SKM-1 treated with dmso at 0.1 percent for 144 hours (cell line): ENCODE measurements around the gene GJB3.
"Not testable (repeated sequence)": the region's sequence is repeated elsewhere in the genome, so short reads cannot be mapped to it uniquely, and the experiment has no call there.

Experiments used
- DNase-seq: peaks from one replicate; lab custom pipeline; 2025; ENCODE audit not compliant: unreplicated experiment; lab: John Stamatoyannopoulos, UW

Gene GJB3

GRCh38 chr1:34781071-34781843, at the start of gene GJB3:
Gene GJB3, plus strand, starts transcription at chr1:34781214. Its CDS starts 3,549 bp downstream, at chr1:34784763.
- no peak for DNase-seq

DNA sequence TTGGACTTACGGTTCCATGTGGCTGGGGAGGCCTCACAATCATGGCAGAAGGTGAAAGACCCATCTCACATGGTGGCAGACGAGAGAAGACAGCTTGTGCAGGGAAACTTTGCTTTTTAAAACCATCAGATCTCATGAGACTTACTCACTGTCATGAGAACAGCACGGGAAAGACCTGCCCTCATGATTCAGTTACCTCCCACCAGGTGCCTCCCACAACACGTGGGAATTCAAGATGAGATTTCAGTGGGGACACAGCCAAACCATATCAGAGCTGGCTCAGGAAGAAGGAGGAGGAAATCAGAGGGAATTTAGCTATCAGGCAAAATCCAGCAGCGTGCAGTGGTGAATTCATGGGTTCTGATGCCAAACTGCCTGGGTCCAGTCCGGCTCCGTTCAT, 48.2 kb upstream of the GJB3 start:
- DNase-seq, result not testable (repeated sequence)

GRCh38 chr1:34736692-34737091, 44.3 kb upstream of the GJB3 start:
- DNase-seq, result no peak

GRCh38 chr1:34737236-34737635, 43.8 kb upstream of the GJB3 start:
- not testable (repeated sequence) for DNase-seq

DNA sequence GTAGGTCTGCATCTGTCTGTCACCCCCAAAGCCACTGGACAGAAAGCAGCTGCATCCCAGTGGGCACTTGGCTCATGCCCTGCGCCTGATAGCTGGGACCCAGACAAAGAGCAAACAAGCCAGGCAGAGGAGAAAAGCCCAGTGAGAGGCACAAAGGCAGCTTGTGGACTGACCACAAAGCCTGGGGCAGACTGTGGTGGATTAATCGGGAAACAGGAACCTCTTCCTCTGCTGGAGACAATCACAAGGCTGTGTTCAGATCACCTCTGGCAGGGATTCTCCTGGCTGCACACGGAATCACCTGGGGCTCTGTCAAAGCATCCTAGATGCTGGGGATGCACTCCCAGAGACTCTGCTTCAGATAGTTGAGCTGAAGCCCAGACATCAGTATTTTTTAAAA, 41.4 kb upstream of the GJB3 start:
- no peak for DNase-seq

- no peak for DNase-seq
These were observed 40.7 kb upstream of the GJB3 start for GRCh38 chr1:34740161-34740868.

DNA sequence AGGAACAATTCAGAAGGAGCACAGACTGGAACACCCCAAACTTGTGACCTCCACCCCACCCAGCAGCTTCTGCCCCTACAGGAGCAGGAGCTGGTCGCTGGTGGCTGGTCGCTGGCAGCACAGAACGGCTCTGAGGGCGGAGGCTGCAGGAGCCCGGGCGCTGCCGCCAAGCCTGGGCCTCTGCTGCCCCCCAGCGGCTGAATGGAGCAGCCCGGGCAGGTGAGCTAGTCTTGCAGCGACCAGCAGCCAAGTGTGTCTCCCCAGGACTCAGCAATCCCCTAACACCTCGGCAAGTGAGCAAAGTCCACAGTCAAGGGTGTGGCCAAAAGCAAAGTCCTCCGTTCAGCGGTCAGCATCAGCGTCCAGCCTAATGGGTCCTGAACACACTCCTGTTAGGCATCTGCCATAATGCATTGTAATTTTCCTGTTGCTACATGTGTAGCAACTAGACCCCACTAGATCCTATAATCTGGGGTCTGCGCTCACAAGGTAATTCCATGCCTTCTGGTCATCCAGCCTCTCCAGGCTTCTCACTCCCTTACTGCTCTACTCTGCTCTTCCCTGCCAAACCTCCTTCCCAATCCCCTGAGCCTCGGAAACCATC, 38.2 kb upstream of the GJB3 start:
- DNase-seq, result peak; percentile 26

GRCh38 chr1:34743775-34744174, 37.2 kb upstream of the GJB3 start:
- no peak for DNase-seq

- no peak for DNase-seq
These were observed 36.2 kb upstream of the GJB3 start for GRCh38 chr1:34744851-34745250.

DNA sequence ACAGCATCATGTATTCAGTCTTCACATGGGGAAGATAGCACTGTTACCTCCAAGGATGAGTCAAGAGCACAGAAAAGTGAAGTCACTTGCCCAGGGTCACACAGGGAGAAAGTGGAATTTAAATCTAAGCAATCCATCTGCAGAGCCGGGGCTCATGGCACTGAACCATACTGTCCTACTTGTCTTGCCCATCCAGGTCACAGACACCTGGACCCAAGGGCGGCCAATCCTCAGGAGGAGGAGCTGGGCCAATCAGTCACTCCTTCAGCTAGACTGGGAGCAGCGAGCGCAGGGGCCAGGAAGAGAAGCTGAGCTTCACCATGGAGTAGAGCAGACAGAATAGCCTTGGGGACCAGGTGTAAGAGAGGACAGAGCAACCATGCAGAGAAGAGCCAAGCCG, 35.3 kb upstream of the GJB3 start:
- no peak for DNase-seq

DNA sequence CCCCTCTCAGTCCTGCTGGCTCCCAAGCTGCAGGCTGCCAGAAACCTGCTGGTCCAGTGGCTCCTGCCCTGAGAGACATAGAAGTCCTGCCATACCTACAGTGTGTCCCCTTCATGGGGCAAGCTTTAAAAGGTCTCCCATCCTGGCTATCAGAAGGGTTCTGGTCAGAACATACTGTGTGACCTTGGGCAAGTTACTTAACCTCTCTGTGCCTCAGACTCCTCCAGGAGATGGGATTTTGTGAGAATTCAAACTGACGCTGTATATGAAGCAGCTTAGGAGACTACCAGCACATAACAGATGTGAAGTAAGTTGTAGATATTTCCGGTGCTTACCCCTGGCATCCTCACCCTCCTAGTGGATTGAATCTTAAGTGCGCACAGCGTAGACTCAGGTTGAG, 34.9 kb upstream of the GJB3 start:
- no peak for DNase-seq

GRCh38 chr1:34746785-34747637, 34.0 kb upstream of the GJB3 start:
- no peak for DNase-seq

GRCh38 chr1:34747638-34747941, 33.4 kb upstream of the GJB3 start:
- no peak for DNase-seq

DNA sequence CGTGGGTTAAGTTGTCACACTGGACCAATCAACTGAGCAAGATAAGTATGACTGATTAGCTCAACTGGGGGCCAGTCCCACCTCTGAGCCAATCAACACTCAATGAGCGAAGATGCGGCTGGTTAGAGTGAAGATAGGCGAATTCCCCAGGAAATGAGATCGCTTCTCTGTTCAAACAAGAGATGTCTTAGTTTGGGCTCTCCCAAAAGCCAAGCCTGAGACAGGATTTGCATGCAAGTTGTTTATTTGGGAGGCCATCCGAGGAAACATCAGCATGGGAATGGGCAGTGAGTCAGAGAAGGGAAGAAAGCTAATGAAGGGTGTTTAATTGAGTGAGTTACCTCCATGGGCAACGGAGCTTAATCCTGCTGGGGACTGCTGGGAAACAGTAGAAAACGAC, 31.0 kb upstream of the GJB3 start:
- DNase-seq, result no peak

DNA sequence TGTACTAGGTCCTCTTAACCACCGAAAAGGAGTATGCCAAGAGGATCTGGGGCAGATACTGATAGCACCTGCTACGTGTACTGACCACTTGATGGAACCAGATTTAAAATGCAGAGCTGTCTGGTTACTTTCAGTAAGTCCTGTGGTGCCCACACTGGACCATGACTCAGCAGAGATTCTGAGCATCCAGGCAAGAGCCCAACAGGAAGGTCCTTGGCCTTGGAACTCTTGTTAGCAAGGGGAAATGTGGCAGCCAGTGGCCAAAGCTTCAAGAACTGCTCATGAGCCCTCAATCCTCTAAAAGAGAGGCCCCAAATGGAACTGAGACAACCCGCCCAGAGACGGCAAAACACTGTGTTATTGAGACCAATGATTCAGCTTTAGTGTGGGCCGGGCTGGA, 30.4 kb upstream of the GJB3 start:
- no peak for DNase-seq

- no peak for DNase-seq
These were observed 27.9 kb upstream of the GJB3 start for GRCh38 chr1:34753163-34753562.

- DNase-seq, result no peak
These were observed 25.9 kb upstream of the GJB3 start, which contains the start of gene GJB5 for GRCh38 chr1:34754964-34755637. Gene GJB5, plus strand, starts transcription at chr1:34755047. Its CDS starts 2,284 bp downstream, at chr1:34757331.

DNA sequence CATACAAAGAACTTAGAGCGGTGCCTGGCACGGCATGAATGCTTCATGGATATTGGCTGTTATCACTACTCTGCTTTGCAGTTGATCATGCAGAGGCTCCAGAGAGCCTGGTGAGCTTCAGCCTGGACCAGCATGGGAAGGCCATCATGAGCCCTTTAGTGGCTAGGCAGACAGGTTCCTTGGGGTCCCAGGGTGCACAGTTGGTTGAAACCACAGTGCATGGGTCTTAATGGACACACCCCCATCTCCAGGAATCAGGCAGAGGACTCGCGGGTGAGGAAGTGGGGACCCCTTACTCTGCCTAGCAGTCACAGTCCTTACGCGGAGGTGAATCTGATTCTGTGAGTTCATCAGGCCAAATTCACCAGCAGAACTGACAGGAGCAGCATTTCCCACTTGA, 25.1 kb upstream of the GJB3 start:
- DNase-seq, result no peak

- DNase-seq, result no peak
These were observed 23.6 kb upstream of the GJB3 start for GRCh38 chr1:34757386-34757785.

GRCh38 chr1:34758751-34759150, 22.3 kb upstream of the GJB3 start:
- no peak for DNase-seq
